Measurements from ENCODE around the gene AURKA. TPM values are rescaled to one million over a fixed set of nuclear protein-coding genes. Genes with fewer than 3 reads are reported as not detected.

Gene AURKA
- total and polyA plus RNA-seq, 9 of the 15 experiments (the other 6 are each of a cell fraction or from before 2014, with no cell fraction given), result 72.7 to 162 (median 113) TPM

DNA sequence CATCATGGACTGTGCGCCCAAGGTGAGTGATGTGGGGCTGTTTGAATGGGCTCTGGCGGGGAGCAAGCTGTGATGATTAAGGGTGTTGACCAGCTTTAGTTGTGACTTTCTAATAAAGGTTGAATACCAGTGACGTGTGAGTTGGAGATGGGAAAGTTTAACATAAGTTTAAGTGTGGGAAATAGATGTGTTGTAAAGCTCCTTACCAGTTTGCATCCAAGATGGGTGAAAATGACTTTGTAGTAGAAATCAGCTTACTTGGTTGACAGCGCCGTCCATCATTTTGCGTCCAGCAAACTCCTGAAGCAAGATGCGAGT is 20.4 kb upstream of the AURKA start:
- Histone ChIP-seq H3K36me3 (ENCODE audit: control insufficient read depth, insufficient read depth, low read length) (peaks cover 39% of the 10 kb centered on the region), H2AFZ (ENCODE audit: low read depth, low read length) (peak overlapping the region; percentile 62; the same call in 1 of the 2 replicates), H3K9me1 (ENCODE audit: control insufficient read depth, insufficient read depth, low read length) (no peaks in the 10 kb centered on the region), H3K27ac (ENCODE audit: extremely low read depth, low read depth, low read length) (peak overlapping the region; percentile 85), H3K4me3 (peak overlapping the region; percentile 77), H3K27me3 (ENCODE audit: control insufficient read depth in 2 of 2, insufficient read depth in 2 of 2, low read length in 2 of 2) (no peaks in the 10 kb centered on the region), H3K9ac (ENCODE audit: insufficient read depth in 1 of 2, low read depth in 2 of 2, low read length in 2 of 2) (peak overlapping the region; percentile 62 to 73; a peak in 3 of 4 replicates), H3K4me1 (replicated peaks in 1 of 2; ENCODE audit: control insufficient read depth in 2 of 2, insufficient read depth in 2 of 2, low read length in 2 of 2) (peaks cover 13 to 52% of the 10 kb centered on the region in 2 experiments), H3K4me2 (ENCODE audit: insufficient read depth, low read length) (peak overlapping the region; percentile 99), H4K20me1 (replicated peaks; ENCODE audit: control insufficient read depth, insufficient read depth, low read length) (no peaks in the 10 kb centered on the region; the same call in 1 of the 2 replicates), H3K9me3 (replicated peaks; ENCODE audit: control insufficient read depth, insufficient read depth, low read depth, low read length) (no peaks in the 10 kb centered on the region), H3K79me2 (ENCODE audit: control insufficient read depth, insufficient read depth, low read length) (peaks cover 77% of the 10 kb centered on the region)
- in situ Hi-C loops (cut with MboI) (no loop called here), intact Hi-C loops (cut with micrococcal nuclease) (loop anchor here (1.0 to 5.0 kb wide), 4 partner anchors 16 to 55 kb away; partner anchors contain the start of genes AURKA, CSTF1 and RTF2)
- FAIRE-seq, result no peak
- DNase-seq (ENCODE audit: extremely low read depth in 1 of 4, low spot score in 3 of 4), result no peak
- ChIA-PET CTCF (ENCODE audit: low intra/inter-chr PET ratio) (no interaction called here), POLR2A (interaction anchor here (0.6 to 5.1 kb wide), 22 partner anchors 10 to 998 kb away, joined by 3 to 72 read pairs (median 4); partner anchors contain the start of genes AURKA, CSTF1, FAM210B and RTF2)
- ATAC-seq, result no peak; the same call in 2 of the 3 replicates
- WGBS (ENCODE audit: insufficient coverage, low coverage, missing lambda C conversion rate), result 2% methylated on average over 7 of the region's 7 CpGs
- BruUV-seq (replicated peaks), result no TSS peak
- TF ChIP-seq, protein P1, sequence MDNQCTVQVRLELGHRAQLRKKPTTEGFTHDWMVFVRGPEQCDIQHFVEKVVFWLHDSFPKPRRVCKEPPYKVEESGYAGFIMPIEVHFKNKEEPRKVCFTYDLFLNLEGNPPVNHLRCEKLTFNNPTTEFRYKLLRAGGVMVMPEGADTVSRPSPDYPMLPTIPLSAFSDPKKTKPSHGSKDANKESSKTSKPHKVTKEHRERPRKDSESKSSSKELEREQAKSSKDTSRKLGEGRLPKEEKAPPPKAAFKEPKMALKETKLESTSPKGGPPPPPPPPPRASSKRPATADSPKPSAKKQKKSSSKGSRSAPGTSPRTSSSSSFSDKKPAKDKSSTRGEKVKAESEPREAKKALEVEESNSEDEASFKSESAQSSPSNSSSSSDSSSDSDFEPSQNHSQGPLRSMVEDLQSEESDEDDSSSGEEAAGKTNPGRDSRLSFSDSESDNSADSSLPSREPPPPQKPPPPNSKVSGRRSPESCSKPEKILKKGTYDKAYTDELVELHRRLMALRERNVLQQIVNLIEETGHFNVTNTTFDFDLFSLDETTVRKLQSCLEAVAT (IDR thresholded peaks at IDR 0.05), result peak in 1 of 2 experiments; percentile 88; a peak in 2 of 4 replicates
- TF ChIP-seq POLR2A (conservative IDR thresholded peaks at IDR 0.05), result peak; percentile 90
- TF ChIP-seq, protein P2, sequence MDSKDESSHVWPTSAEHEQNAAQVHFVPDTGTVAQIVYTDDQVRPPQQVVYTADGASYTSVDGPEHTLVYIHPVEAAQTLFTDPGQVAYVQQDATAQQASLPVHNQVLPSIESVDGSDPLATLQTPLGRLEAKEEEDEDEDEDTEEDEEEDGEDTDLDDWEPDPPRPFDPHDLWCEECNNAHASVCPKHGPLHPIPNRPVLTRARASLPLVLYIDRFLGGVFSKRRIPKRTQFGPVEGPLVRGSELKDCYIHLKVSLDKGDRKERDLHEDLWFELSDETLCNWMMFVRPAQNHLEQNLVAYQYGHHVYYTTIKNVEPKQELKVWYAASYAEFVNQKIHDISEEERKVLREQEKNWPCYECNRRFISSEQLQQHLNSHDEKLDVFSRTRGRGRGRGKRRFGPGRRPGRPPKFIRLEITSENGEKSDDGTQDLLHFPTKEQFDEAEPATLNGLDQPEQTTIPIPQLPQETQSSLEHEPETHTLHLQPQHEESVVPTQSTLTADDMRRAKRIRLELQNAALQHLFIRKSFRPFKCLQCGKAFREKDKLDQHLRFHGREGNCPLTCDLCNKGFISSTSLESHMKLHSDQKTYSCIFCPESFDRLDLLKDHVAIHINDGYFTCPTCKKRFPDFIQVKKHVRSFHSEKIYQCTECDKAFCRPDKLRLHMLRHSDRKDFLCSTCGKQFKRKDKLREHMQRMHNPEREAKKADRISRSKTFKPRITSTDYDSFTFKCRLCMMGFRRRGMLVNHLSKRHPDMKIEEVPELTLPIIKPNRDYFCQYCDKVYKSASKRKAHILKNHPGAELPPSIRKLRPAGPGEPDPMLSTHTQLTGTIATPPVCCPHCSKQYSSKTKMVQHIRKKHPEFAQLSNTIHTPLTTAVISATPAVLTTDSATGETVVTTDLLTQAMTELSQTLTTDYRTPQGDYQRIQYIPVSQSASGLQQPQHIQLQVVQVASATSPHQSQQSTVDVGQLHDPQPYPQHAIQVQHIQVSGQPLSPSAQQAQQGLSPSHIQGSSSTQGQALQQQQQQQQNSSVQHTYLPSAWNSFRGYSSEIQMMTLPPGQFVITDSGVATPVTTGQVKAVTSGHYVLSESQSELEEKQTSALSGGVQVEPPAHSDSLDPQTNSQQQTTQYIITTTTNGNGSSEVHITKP (IDR thresholded peaks at IDR 0.05; ENCODE audit: partially characterized antibody), result peak; percentile 5
- TF ChIP-seq TCF3 (CRISPR knock-in tag; IDR thresholded peaks at IDR 0.05), result no peak
- 0 out of 2 replicates have a peak, but pooled peaks have one; percentile 0 for TF ChIP-seq EGR1 (conservative IDR thresholded peaks at IDR 0.05)
- no peak for TF ChIP-seq ARID2 (IDR thresholded peaks at IDR 0.05)
- no peak for TF ChIP-seq PHF20 (IDR thresholded peaks at IDR 0.05; ENCODE audit: partially characterized antibody)
- TF ChIP-seq, protein P3, sequence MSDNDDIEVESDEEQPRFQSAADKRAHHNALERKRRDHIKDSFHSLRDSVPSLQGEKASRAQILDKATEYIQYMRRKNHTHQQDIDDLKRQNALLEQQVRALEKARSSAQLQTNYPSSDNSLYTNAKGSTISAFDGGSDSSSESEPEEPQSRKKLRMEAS (CRISPR knock-in tag; IDR thresholded peaks at IDR 0.05), result 0 out of 2 replicates have a peak, but pooled peaks have one; percentile 3
- TF ChIP-seq GTF2E2 (tag; IDR thresholded peaks at IDR 0.05), result 0 out of 2 replicates have a peak, but pooled peaks have one; percentile 71
- TF ChIP-seq ZNF140 (CRISPR knock-in tag; IDR thresholded peaks at IDR 0.05), result no peak
- 0 out of 2 replicates have a peak, but pooled peaks have one; percentile 9 for TF ChIP-seq GABPA (tag; conservative IDR thresholded peaks at IDR 0.05; ENCODE audit: low read depth)
- TF ChIP-seq, protein P4, sequence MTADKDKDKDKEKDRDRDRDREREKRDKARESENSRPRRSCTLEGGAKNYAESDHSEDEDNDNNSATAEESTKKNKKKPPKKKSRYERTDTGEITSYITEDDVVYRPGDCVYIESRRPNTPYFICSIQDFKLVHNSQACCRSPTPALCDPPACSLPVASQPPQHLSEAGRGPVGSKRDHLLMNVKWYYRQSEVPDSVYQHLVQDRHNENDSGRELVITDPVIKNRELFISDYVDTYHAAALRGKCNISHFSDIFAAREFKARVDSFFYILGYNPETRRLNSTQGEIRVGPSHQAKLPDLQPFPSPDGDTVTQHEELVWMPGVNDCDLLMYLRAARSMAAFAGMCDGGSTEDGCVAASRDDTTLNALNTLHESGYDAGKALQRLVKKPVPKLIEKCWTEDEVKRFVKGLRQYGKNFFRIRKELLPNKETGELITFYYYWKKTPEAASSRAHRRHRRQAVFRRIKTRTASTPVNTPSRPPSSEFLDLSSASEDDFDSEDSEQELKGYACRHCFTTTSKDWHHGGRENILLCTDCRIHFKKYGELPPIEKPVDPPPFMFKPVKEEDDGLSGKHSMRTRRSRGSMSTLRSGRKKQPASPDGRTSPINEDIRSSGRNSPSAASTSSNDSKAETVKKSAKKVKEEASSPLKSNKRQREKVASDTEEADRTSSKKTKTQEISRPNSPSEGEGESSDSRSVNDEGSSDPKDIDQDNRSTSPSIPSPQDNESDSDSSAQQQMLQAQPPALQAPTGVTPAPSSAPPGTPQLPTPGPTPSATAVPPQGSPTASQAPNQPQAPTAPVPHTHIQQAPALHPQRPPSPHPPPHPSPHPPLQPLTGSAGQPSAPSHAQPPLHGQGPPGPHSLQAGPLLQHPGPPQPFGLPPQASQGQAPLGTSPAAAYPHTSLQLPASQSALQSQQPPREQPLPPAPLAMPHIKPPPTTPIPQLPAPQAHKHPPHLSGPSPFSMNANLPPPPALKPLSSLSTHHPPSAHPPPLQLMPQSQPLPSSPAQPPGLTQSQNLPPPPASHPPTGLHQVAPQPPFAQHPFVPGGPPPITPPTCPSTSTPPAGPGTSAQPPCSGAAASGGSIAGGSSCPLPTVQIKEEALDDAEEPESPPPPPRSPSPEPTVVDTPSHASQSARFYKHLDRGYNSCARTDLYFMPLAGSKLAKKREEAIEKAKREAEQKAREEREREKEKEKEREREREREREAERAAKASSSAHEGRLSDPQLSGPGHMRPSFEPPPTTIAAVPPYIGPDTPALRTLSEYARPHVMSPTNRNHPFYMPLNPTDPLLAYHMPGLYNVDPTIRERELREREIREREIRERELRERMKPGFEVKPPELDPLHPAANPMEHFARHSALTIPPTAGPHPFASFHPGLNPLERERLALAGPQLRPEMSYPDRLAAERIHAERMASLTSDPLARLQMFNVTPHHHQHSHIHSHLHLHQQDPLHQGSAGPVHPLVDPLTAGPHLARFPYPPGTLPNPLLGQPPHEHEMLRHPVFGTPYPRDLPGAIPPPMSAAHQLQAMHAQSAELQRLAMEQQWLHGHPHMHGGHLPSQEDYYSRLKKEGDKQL (CRISPR knock-in tag; IDR thresholded peaks at IDR 0.05; ENCODE audit: borderline replicate concordance), result 0 out of 2 replicates have a peak, but pooled peaks have one; percentile 5

Measured in K562 (cell line).